Fibroblast of the aortic adventitia (primary cell): Measurements from ENCODE around the gene IMMP1L. TPM values are rescaled to one million over a fixed set of nuclear protein-coding genes. Genes with fewer than 3 reads are reported as not detected.

ENCODE experiments used
- DNase-seq: peaks from one replicate; pipeline ENCODE4 v3.0.0-alpha.2; 2010; ENCODE audit warnings: low read depth
- H3K4me3 ChIP-seq: 2 replicates; pipeline ENCODE4 v1.5.1; 2011; ENCODE audit warnings: low read depth, mild to moderate bottlenecking, control low read depth, low read length, moderate library complexity
- CTCF ChIP-seq: IDR thresholded peaks from 2 replicates; pipeline ENCODE4 v1.5.1; 2011; ENCODE audit warnings: mild to moderate bottlenecking, low read length, control low read depth, inconsistent platforms; ENCODE audit not compliant: insufficient read depth
- total RNA-seq: library from RNA; depleted of rRNA; stranded (reverse); fragments of >200 nt; gene quantifications from 2 replicates; pipeline ENCODE4 v1.2.3, GENCODE V29; 2012; ENCODE audit warnings: low replicate concordance

Gene IMMP1L
- total RNA-seq, 1 donor: 13.5 TPM

- DNase-seq: no peak
- no peak overlapping the region for H3K4me3 ChIP-seq
- TF ChIP-seq CTCF: no peak
Observed at GRCh38 chr11:31449040-31449439, 60.4 kb downstream of the IMMP1L start.

GRCh38 chr11:31445621-31446020 is 63.8 kb downstream of the IMMP1L start:
- no peak for TF ChIP-seq CTCF
- no peak overlapping the region for H3K4me3 ChIP-seq
- DNase-seq: no peak

GRCh38 chr11:31443802-31444201 is 65.6 kb downstream of the IMMP1L start:
- H3K4me3 ChIP-seq: no peak overlapping the region
- TF ChIP-seq CTCF: no peak
- DNase-seq: no peak

GRCh38 chr11:31442086-31442485 is 67.3 kb downstream of the IMMP1L start:
- no peak for TF ChIP-seq CTCF
- no peak for DNase-seq
- H3K4me3 ChIP-seq: no peak overlapping the region

GRCh38 chr11:31441296-31441695 is 68.1 kb downstream of the IMMP1L start:
- H3K4me3 ChIP-seq: no peak overlapping the region
- TF ChIP-seq CTCF: no peak
- no peak for DNase-seq

- DNase-seq: peak; percentile 6
Observed at GRCh38 chr11:31437742-31438435, 71.5 kb downstream of the IMMP1L start.

More at GRCh38 chr11:31437742-31438435, 71.5 kb downstream of the IMMP1L start:
- TF ChIP-seq CTCF: no peak
- no peak overlapping the region for H3K4me3 ChIP-seq
